Neuron (in vitro differentiated cells): ENCODE data around the gene ZNF726.
"Not testable (repeated sequence)": the region's sequence is repeated elsewhere in the genome, so short reads cannot be mapped to it uniquely, and the experiment has no call there.

Source experiments
- H2AFZ ChIP-seq: one replicate; pipeline ENCODE4 v1.6.1; 2013; ENCODE audit warnings: low read depth, mild to moderate bottlenecking, inconsistent platforms, low read length, moderate library complexity
- H3K27me3 ChIP-seq: one replicate; pipeline ENCODE4 v1.6.1; 2013; ENCODE audit warnings: low read length; ENCODE audit not compliant: insufficient read depth
- H3K36me3 ChIP-seq: one replicate; pipeline ENCODE4 v1.6.1; 2013; ENCODE audit warnings: low read length; ENCODE audit not compliant: insufficient read depth
- H3K4me1 ChIP-seq: one replicate; pipeline ENCODE4 v1.6.1; 2013; ENCODE audit warnings: low read length; ENCODE audit not compliant: insufficient read depth
- H3K4me3 ChIP-seq: 2 replicates; pipeline ENCODE4 v1.5.1; 2013; ENCODE audit warnings: mild to moderate bottlenecking, low read length, moderate library complexity
- H3K9me3 ChIP-seq: one replicate; pipeline ENCODE4 v1.6.1; 2013; ENCODE audit warnings: low read length

ZNF726 gene

GRCh38 chr19:23957660-23958281 is 43.1 kb downstream of the ZNF726 start:
- peaks cover 1% of the 10 kb centered on the region for H3K9me3 ChIP-seq
- no peaks in the 10 kb centered on the region for H3K36me3 ChIP-seq
- H2AFZ ChIP-seq: no peak overlapping the region
- H3K4me3 ChIP-seq: no peak overlapping the region
- H3K4me1 ChIP-seq: no peaks in the 10 kb centered on the region
- H3K27me3 ChIP-seq: no peaks in the 10 kb centered on the region

GRCh38 chr19:23963396-23963795 is 48.7 kb downstream of the ZNF726 start:
- H2AFZ ChIP-seq, H3K36me3 ChIP-seq, H3K27me3 ChIP-seq, H3K9me3 ChIP-seq, H3K4me3 ChIP-seq, H3K4me1 ChIP-seq: not testable (repeated sequence)

GRCh38 chr19:23963881-23964280 is 49.2 kb downstream of the ZNF726 start:
- H3K27me3 ChIP-seq, H3K36me3 ChIP-seq, H2AFZ ChIP-seq, H3K9me3 ChIP-seq, H3K4me1 ChIP-seq, H3K4me3 ChIP-seq: not testable (repeated sequence)

- H2AFZ ChIP-seq, H3K27me3 ChIP-seq, H3K9me3 ChIP-seq: not testable (repeated sequence)
Measured at GRCh38 chr19:23964334-23964733, 49.6 kb downstream of the ZNF726 start.

GRCh38 chr19:23969630-23970029 is 54.9 kb downstream of the ZNF726 start:
- Histone ChIP-seq H3K4me3 (no peak overlapping the region), H3K4me1 (no peaks in the 10 kb centered on the region), H3K36me3 (no peaks in the 10 kb centered on the region), H3K9me3 (no peaks in the 10 kb centered on the region), H2AFZ (no peak overlapping the region), H3K27me3 (no peaks in the 10 kb centered on the region)

More at GRCh38 chr19:23964334-23964733, 49.6 kb downstream of the ZNF726 start:
- not testable (repeated sequence) for H3K4me3 ChIP-seq, H3K4me1 ChIP-seq, H3K36me3 ChIP-seq

- Histone ChIP-seq H3K9me3 (no peaks in the 10 kb centered on the region), H2AFZ (no peak overlapping the region), H3K36me3 (no peaks in the 10 kb centered on the region), H3K4me3 (no peak overlapping the region), H3K27me3 (no peaks in the 10 kb centered on the region), H3K4me1 (no peaks in the 10 kb centered on the region)
Measured at GRCh38 chr19:23971598-23971997, 56.9 kb downstream of the ZNF726 start.

- no peaks in the 10 kb centered on the region for H3K9me3 ChIP-seq
- no peaks in the 10 kb centered on the region for H3K27me3 ChIP-seq
- no peak overlapping the region for H3K4me3 ChIP-seq
- no peaks in the 10 kb centered on the region for H3K4me1 ChIP-seq
- no peak overlapping the region for H2AFZ ChIP-seq
- H3K36me3 ChIP-seq: no peaks in the 10 kb centered on the region
Measured at GRCh38 chr19:23972161-23972560, 57.5 kb downstream of the ZNF726 start.

GRCh38 chr19:23974941-23975340 is 60.3 kb downstream of the ZNF726 start:
- Histone ChIP-seq H2AFZ (no peak overlapping the region), H3K36me3 (no peaks in the 10 kb centered on the region), H3K4me1 (no peaks in the 10 kb centered on the region), H3K9me3 (no peaks in the 10 kb centered on the region), H3K4me3 (no peak overlapping the region), H3K27me3 (no peaks in the 10 kb centered on the region)

GRCh38 chr19:23976631-23977030 is 61.9 kb downstream of the ZNF726 start:
- H3K4me1 ChIP-seq, H3K27me3 ChIP-seq, H3K4me3 ChIP-seq, H3K9me3 ChIP-seq, H2AFZ ChIP-seq, H3K36me3 ChIP-seq: not testable (repeated sequence)

- H2AFZ ChIP-seq, H3K27me3 ChIP-seq, H3K9me3 ChIP-seq, H3K36me3 ChIP-seq, H3K4me1 ChIP-seq, H3K4me3 ChIP-seq: not testable (repeated sequence)
Measured at GRCh38 chr19:23977256-23977655, 62.6 kb downstream of the ZNF726 start.

GRCh38 chr19:23978068-23978467 is 63.4 kb downstream of the ZNF726 start:
- Histone ChIP-seq H3K36me3 (no peaks in the 10 kb centered on the region), H3K27me3 (no peaks in the 10 kb centered on the region), H3K4me1 (no peaks in the 10 kb centered on the region), H3K4me3 (no peak overlapping the region), H3K9me3 (no peaks in the 10 kb centered on the region), H2AFZ (no peak overlapping the region)

GRCh38 chr19:23980805-23981204 is 66.1 kb downstream of the ZNF726 start:
- H3K9me3 ChIP-seq: no peaks in the 10 kb centered on the region
- no peaks in the 10 kb centered on the region for H3K27me3 ChIP-seq
- no peak overlapping the region for H2AFZ ChIP-seq
- H3K4me1 ChIP-seq: no peaks in the 10 kb centered on the region
- H3K4me3 ChIP-seq: no peak overlapping the region
- no peaks in the 10 kb centered on the region for H3K36me3 ChIP-seq

- Histone ChIP-seq H3K27me3 (no peaks in the 10 kb centered on the region), H3K9me3 (no peaks in the 10 kb centered on the region), H3K36me3 (no peaks in the 10 kb centered on the region), H2AFZ (no peak overlapping the region), H3K4me1 (no peaks in the 10 kb centered on the region), H3K4me3 (no peak overlapping the region)
Measured at GRCh38 chr19:23981863-23982262, 67.2 kb downstream of the ZNF726 start.

- H3K4me3 ChIP-seq: no peak overlapping the region
- H3K9me3 ChIP-seq: no peaks in the 10 kb centered on the region
- H3K27me3 ChIP-seq: no peaks in the 10 kb centered on the region
- no peaks in the 10 kb centered on the region for H3K4me1 ChIP-seq
- no peaks in the 10 kb centered on the region for H3K36me3 ChIP-seq
- no peak overlapping the region for H2AFZ ChIP-seq
Measured at GRCh38 chr19:23983406-23983805, 68.7 kb downstream of the ZNF726 start.
